DMS53 treated with DMSO at 0.1 percent for 48 hours (cell line): ENCODE measurements around the gene LCOR.

Source experiments
- DNase-seq: peaks from one replicate; lab custom pipeline; 2025; ENCODE audit not compliant: unreplicated experiment; lab: John Stamatoyannopoulos, UW

Gene LCOR

DNA sequence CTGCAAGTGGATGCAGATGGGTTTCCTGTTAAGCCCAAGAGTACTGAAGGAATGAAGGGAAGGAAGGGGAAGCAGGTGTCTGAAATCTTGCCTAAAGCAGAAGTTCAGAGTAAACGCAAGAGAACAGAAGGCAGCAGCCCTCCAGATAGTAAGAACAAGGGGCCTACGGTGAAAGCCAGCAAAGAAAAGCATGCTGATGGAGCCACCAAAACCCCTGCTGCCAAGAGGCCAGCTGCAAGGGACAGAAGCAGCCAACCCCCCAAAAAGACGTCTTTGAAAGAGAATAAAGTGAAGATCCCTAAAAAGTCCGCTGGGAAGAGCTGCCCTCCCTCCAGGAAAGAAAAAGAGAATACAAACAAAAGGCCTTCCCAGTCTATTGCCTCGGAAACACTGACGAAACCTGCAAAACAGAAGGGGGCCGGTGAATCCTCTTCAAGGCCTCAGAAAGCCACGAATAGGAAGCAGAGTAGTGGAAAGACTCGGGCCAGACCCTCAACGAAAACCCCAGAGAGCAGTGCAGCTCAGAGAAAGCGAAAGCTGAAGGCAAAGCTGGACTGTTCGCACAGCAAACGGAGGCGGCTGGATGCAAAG lies 152.5 kb downstream of the LCOR start:
- DNase-seq, result no peak

GRCh38 chr10:96986200-96986856 lies 154.2 kb downstream of the LCOR start:
- no peak for DNase-seq

- no peak for DNase-seq
Observed at GRCh38 chr10:96987141-96987841, 155.2 kb downstream of the LCOR start.

DNA sequence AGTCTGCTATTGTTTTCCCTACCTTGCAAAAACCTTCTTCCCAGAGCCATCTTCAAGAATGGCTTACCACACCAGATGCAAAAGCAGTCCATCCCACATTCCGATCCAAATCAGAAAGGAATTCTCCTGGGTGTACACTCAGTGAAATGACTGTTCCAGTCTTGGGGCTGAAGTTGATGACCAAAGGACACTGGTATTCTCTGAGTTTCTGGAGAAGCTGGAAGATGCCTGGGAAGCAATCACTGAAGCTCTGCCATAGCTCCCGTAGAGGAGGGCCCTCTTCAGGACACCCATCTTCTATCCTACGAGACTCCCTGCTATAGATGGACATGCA lies 155.7 kb downstream of the LCOR start:
- no peak for DNase-seq

DNA sequence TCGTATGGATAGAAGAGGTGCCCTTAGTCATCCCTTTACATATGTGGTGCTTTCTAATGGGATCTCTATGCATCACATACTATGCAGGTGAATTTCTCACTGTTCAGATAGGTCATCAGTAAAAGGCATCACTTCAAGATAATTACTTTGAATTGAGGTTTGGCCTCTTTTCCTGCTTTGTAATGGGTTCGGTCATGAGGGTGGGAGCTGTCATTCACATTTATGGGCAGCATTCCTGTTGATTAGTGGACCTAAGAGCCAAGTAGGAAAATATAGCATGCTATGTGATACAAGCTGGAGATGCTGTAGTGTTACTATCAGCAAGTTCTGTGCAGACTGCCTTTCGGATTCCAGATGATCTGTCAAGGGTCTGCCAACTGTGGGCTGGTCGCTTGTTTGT lies 156.3 kb downstream of the LCOR start:
- DNase-seq, result no peak

- DNase-seq, result no peak
Observed at GRCh38 chr10:96991313-96991841, 159.3 kb downstream of the LCOR start.

GRCh38 chr10:96992721-96993120 lies 160.6 kb downstream of the LCOR start:
- DNase-seq, result no peak

DNA sequence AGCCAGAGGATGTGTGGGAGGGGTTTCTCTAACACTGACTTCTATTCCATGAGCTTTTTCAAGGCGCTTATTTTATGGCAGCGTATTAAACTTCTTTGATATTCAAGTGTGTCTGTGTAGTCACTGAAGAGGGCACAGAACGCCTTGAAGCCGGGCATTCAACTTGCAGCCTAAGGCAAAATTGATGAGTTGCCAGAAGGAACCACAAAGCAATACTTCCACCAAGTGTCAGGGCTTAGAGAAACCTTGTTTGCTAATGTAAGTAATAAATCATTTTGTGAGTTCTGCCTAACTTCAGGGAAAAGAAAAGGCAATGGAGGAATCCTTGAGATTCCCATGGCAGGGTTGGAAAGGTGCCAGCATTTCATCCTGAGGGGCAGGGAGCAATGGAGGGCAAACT lies 163.8 kb downstream of the LCOR start:
- no peak for DNase-seq

- no peak for DNase-seq
Observed at GRCh38 chr10:96996275-96996965, 164.3 kb downstream of the LCOR start.

DNA sequence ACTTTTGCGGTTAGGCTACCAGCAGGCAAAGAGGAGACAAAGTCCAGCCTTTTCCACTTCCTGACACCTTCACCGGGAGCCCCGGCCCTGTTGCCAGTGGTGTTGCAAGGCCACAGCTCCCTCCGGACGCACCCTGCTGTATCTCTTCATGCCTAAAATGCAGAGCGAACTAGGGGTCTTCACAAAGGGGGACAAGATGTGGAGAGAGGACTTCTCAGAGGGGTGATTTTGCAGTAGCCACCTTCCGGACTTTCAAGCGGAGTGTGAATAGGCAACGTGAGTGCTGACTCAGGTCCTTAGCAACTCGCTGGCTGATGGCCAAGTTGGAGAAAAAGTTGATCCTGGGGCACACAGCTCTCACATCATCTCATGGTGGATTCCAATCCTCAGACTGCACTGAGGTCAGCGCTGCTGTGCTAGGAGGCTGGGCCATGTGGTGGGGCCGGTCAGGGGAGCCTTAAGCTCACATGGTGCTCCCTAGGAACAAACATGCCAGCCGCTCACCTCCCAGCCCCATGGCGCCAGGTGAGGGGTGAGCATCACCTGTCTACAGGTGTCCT lies 166.3 kb downstream of the LCOR start:
- peak; percentile 52 for DNase-seq

DNA sequence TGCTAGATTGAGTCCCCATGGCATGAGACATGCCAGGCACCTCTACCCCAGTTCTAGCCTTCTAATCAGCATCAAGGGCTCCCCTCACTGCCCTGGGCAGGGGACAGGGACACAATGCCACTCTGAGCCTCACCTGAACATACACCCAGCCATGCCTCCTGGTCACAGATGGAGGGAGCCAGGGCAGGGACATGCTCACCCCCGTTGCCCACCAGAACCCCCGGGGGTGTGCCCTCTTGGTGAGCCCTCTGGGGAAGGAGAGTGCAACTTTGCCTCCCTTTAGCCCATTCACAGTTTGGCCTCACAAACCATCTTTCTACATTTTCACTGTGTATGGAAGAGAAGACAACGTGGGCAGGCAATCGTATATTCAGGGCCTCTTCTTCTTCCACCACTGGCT lies 167.2 kb downstream of the LCOR start:
- DNase-seq, result no peak

- DNase-seq, result no peak
Observed at GRCh38 chr10:96999987-97000386, 167.9 kb downstream of the LCOR start.

GRCh38 chr10:97000487-97001182 lies 168.5 kb downstream of the LCOR start:
- no peak for DNase-seq

- DNase-seq, result no peak
Observed at GRCh38 chr10:97001183-97001991, 169.3 kb downstream of the LCOR start.

DNA sequence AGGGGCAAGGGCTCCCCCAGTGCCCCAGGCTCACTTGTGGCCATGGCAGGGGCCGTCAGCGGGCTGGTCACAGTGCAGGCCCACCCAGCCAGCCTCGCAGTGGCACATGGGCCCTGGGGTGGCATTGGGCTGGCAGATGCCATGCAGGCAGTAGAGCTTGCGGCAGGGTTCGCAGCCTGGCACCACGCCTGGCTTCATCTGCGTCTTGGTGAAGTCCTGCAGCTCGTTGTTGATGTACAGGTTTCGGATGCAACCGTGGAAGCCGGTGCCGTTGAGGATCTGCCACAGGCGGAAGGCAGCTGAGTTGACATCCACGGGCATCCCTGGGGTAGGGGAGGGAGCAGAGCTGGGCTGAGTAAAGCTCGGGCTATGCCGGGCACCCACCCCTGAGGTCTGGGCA lies 170.6 kb downstream of the LCOR start:
- no peak for DNase-seq

DNA sequence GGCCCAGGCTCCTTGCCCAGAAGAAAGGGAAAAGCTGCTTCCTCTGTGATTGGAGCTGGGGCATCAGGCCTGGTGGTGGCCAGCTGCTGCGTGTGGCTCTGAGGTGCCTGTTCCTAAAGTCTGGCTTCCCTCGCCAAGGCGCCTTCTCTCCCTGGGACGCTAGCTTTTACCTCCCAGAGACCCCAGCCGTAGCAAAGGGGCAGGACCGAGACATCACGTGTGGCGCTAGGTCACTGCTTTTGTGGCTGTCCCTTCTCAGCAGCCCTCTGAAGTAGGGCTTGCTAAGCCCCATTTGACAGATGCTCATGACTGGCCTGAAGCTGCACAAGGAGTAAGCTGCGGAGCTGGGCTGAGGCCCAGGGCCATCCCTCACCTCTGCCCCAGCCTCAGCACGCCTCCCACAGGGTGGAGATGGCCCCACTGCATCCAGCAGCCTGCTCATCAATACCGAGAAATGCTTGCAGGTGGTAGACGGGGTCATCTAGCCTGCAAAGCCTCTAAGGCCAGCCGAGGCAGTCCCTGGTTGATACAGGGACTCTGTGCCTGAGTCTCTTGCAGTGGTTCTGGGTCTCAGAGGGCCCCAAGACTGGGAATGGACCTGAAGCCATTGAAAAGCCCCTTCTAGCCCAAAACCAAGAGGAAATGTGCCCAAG lies 171.2 kb downstream of the LCOR start:
- DNase-seq, result no peak

- no peak for DNase-seq
Observed at GRCh38 chr10:97003804-97004201, 171.7 kb downstream of the LCOR start.

DNA sequence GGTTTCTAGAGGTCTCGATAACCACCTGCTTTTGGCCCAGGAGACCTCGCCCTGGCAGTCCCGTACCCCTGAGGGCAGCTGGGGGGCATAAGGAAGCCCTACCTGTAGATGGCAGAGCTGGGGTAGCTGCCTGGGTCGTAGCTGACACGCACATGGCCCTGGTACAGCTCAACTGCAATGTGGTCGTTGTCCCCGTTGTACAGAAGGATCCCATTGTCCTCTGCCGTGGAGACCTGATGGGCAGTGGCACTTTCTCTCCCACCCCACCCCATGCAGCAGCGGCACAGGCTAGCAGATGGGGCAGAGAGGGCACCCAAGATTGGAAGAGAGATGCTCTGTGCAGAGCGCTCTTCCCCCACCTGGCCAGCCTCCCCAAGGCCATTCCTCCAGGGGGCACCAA lies 172.5 kb downstream of the LCOR start:
- no peak for DNase-seq

DNA sequence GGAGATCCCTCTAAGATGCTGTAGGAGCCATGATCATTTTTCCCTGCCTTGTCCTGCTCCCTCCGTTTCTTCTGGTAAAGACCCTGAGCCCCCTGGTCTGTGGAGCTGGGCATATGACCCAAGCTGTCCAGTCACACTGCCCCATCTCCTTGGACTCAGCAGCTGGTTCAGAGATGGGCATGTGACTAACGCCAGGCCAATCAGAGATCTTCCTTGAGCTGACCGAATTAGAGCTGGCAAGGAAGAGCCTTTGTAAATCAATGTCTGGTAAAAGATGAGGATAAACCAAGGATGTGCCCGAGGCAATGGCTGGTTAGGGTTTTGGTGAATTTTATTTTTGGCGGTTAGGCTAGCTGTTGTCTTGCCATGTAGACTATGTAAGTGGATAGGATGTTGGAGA lies 173.3 kb downstream of the LCOR start:
- no peak for DNase-seq

DNA sequence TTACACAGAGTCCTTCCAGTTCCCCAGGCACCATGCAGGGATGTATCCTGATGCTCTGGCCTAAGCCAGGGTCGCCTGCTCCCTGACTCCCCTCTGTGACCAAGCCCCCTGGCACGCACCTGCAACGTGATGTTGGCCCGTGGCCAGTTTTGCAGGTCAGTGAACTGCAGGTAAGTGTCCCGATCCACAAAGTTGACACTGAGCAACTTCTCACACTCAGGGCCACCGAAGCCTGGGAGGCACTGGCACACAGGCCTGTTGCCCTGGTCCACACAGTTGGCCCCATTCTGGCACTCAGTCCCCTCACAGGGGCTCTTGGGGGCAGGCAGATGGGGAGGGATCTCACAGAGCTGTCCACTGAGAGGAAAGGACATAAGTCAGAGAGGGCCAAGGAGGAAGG lies 174.3 kb downstream of the LCOR start:
- no peak for DNase-seq
